Nephron (organoid): ENCODE data around the gene TBCD.

Source experiments
- H3K27ac Mint-ChIP-seq, 3 experiments: 2 replicates each; pipeline ENCODE4 v1.8.0; 2020; ENCODE audit warnings: mixed read lengths in 3 of 3, mild to moderate bottlenecking in 2 of 3, moderate library complexity in 1 of 3
- H3K27me3 Mint-ChIP-seq: 2 replicates; pipeline ENCODE4 v1.8.0; 2021; ENCODE audit warnings: low read depth, mild to moderate bottlenecking, moderate library complexity, mixed read lengths
- H3K36me3 Mint-ChIP-seq: 2 replicates; pipeline ENCODE4 v1.8.0; 2020; ENCODE audit warnings: low read depth, mixed read lengths
- H3K4me1 Mint-ChIP-seq: 2 replicates; pipeline ENCODE4 v1.8.0; 2020; ENCODE audit warnings: mixed read lengths
- H3K4me3 Mint-ChIP-seq, 3 experiments: 2 replicates each; pipeline ENCODE4 v1.8.0; 2020; ENCODE audit warnings: mild to moderate bottlenecking in 3 of 3, mixed read lengths in 3 of 3, moderate library complexity in 2 of 3
- H3K9me3 Mint-ChIP-seq: 2 replicates; pipeline ENCODE4 v1.8.0; 2020; ENCODE audit warnings: mixed read lengths
- CTCF ChIP-seq, 3 experiments: fragments of 200-600 bp; sonication (generic); IDR thresholded peaks; one replicate each; pipeline ENCODE4 v1.5.0; 2021; ENCODE audit warnings: antibody characterized with exemption in 3 of 3; ENCODE audit not compliant: unreplicated experiment in 3 of 3

TBCD gene

GRCh38 chr17:82745524-82745923, 6.3 kb upstream of the TBCD start:
- Mint-ChIP-seq H3K27me3 (peaks cover 6% of the 10 kb centered on the region), H3K4me3 (no peak overlapping the region), H3K27ac (no peak overlapping the region), H3K36me3 (peaks cover 69% of the 10 kb centered on the region), H3K4me1 (no peaks in the 10 kb centered on the region), H3K9me3 (peaks cover 47% of the 10 kb centered on the region)
- no peak for TF ChIP-seq CTCF (IDR thresholded peaks at IDR 0.05; ENCODE audit: unreplicated experiment in 3 of 3)

DNA sequence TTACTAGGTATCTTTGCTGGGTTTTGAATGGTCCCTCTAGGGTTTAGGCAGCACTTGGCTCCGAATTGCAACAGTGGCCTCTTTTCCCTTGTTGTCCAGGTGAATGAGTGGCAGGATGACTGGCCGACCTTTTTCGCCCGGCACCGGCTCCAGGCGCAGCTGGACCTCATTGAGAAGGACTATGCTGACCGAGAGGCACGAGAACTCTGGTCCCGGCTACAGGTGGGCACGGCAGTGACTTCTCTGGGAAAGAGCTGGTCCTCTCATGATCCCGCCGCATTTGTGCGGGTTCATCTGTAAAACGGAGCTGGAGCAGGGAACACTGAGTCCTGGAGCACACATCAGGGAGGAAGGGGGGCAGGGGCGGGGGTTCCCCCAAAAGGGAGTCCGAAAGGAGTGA, 3.1 kb upstream of the TBCD start:
- peaks cover 30% of the 10 kb centered on the region for H3K9me3 Mint-ChIP-seq
- no peak overlapping the region for H3K4me3 Mint-ChIP-seq
- H3K36me3 Mint-ChIP-seq, result peaks cover 38% of the 10 kb centered on the region
- H3K27ac Mint-ChIP-seq, result no peak overlapping the region
- peaks cover 8% of the 10 kb centered on the region for H3K4me1 Mint-ChIP-seq
- TF ChIP-seq CTCF (IDR thresholded peaks at IDR 0.05; ENCODE audit: unreplicated experiment in 3 of 3), result no peak
- peaks cover 6% of the 10 kb centered on the region for H3K27me3 Mint-ChIP-seq

DNA sequence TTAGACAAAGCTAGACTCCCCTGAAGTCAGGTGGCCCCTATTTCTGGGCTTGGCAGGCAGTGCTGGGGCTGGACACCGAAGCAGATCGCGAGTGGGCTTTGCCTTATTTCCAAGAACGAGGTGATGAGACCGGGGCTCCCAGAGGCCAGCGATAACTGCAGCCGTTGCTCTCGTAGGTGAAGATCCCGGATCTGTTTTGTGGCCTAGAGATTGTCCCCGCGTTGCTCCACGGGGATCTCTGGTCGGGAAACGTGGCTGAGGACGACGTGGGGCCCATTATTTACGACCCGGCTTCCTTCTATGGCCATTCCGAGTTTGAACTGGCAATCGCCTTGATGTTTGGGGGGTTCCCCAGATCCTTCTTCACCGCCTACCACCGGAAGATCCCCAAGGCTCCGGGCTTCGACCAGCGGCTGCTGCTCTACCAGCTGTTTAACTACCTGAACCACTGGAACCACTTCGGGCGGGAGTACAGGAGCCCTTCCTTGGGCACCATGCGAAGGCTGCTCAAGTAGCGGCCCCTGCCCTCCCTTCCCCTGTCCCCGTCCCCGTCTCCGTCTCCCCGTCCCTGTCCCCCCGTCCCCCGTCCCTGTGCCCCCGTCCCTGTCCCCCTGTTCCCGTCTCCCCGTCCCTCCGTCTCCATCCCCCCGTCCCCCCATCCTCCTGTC, 1.5 kb upstream of the TBCD start:
- Mint-ChIP-seq H3K27ac (no peak overlapping the region), H3K36me3 (peaks cover 24% of the 10 kb centered on the region), H3K4me1 (peaks cover 22% of the 10 kb centered on the region), H3K4me3 (peak overlapping the region; percentile 81 to 85 (median 83)), H3K9me3 (peaks cover 21% of the 10 kb centered on the region), H3K27me3 (peaks cover 6% of the 10 kb centered on the region)
- TF ChIP-seq CTCF (IDR thresholded peaks at IDR 0.05; ENCODE audit: unreplicated experiment in 3 of 3), result no peak

- H3K4me1 Mint-ChIP-seq, result peaks cover 28% of the 10 kb centered on the region
- TF ChIP-seq CTCF (IDR thresholded peaks at IDR 0.05; ENCODE audit: unreplicated experiment in 3 of 3), result no peak
- H3K4me3 Mint-ChIP-seq, result peak overlapping the region in 2 of 3 experiments; percentile 62 to 63
- peaks cover 23% of the 10 kb centered on the region for H3K36me3 Mint-ChIP-seq
- peaks cover 6% of the 10 kb centered on the region for H3K27me3 Mint-ChIP-seq
- H3K9me3 Mint-ChIP-seq, result peaks cover 15% of the 10 kb centered on the region
- no peak overlapping the region for H3K27ac Mint-ChIP-seq
These were observed 694 bp upstream of the TBCD start for GRCh38 chr17:82751171-82751570.

DNA sequence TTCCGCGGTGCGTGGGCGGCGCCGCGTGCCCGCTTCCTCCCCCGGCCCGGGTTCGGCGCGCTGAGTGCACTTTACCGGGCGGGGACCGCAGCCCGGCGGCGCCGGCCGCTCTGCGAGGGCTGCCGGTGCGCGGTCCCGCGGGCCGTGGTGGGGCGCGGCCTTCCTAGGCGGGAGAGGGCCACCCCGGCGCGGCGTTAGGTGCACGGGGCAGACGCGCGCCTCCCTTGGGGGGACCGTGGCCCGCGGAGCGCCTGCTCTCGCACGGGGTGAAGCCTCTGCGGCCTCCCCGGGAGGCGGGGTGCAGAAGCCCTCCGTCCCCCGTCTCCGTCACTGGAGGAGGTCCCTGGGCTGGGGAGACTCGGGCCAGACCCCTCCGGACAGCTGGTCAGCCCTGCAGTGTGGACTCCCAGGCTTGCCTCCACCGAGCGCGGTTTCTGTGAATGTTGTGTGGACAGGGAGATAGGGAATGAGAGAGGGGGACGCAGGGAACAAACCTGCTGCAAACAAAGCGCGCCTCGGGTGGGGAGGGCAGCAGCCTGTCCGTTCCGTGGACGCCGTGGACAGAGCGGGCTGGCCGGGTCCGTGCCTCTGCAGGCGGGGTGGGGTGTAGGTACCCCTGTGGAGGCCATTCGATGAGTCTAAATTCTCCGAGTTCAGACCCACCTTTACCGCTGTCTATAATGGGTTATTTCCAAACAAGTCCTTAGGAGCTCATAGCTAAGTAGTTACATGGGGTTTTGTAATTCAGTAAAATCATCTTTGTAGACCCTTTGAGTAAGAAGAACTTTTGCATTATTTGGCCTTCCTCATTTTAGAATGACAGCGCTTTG, 721 bp downstream of the TBCD start:
- peaks cover 6% of the 10 kb centered on the region for H3K27me3 Mint-ChIP-seq
- peak overlapping the region; percentile 75 to 90 (median 82) for H3K4me3 Mint-ChIP-seq
- peaks cover 15% of the 10 kb centered on the region for H3K36me3 Mint-ChIP-seq
- peak overlapping the region in 2 of 3 experiments; percentile 54 to 64 for H3K27ac Mint-ChIP-seq
- no peak for TF ChIP-seq CTCF (IDR thresholded peaks at IDR 0.05; ENCODE audit: unreplicated experiment in 3 of 3)
- peaks cover 28% of the 10 kb centered on the region for H3K4me1 Mint-ChIP-seq
- peaks cover 7% of the 10 kb centered on the region for H3K9me3 Mint-ChIP-seq
